COLO668 (cell line): ENCODE data around the gene AMN1.
"Not testable (repeated sequence)": the region's sequence is repeated elsewhere in the genome, so short reads cannot be mapped to it uniquely, and the experiment has no call there.

Source experiments
- DNase-seq: peaks from one replicate; lab custom pipeline; 2025; ENCODE audit not compliant: unreplicated experiment; lab: John Stamatoyannopoulos, UW

Gene AMN1

GRCh38 chr12:31728917-31729640 is at the start of gene AMN1:
Gene AMN1, minus strand, starts transcription at chr12:31729021. Its CDS starts 13 bp downstream, at chr12:31729008.
- DNase-seq: peak; percentile 97

- no peak for DNase-seq
Observed at GRCh38 chr12:31773867-31774266, 45.0 kb upstream of the AMN1 start.

GRCh38 chr12:31773223-31773750 is 44.5 kb upstream of the AMN1 start:
- peak; percentile 19 for DNase-seq

DNA sequence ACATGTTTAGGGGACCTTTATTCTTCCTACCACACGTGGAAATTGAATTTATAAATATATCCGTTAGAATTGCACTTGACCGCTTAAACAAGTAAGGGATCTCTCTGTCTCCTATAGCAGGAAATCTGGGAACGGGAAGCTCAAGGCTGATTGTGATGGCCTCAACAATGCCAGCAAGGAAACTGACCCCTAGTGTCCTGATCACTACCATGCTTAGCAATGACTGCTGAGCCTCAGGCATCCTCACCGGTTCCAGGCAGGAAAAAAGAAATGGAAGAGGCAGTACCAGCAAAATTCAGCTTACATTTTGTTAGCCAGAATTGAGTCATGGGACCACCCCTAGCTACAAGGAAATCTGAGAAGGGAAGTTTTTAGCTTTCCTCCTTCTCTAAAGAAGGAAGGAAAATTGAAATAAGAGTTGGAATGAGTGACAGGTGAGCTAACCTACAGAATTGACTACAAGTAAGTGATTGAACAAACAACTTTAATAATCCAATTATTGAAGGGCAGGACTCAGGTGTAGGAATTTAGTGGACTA is 43.9 kb upstream of the AMN1 start:
- DNase-seq: no peak

- no peak for DNase-seq
Observed at GRCh38 chr12:31772186-31772585, 43.4 kb upstream of the AMN1 start.

DNA sequence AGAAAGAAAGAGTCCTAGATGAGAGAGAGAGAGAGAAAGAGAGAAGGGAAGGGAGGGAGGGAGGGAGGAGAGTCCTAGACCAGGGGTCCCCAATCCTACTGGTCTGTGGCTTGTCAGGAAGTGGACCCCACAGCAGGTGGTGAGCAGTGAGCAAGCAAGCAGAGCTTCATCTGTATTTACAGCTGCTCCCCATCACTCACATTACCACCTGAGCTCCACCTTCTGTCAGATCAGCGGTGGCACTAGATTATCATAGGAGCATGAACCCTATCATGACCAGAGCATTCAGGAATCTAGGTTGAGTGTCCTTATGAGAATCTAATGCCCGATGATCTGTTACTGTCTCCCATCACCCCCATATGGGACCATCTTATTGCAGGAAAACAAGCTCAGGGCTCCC is 39.2 kb upstream of the AMN1 start:
- peak; percentile 26 for DNase-seq

DNA sequence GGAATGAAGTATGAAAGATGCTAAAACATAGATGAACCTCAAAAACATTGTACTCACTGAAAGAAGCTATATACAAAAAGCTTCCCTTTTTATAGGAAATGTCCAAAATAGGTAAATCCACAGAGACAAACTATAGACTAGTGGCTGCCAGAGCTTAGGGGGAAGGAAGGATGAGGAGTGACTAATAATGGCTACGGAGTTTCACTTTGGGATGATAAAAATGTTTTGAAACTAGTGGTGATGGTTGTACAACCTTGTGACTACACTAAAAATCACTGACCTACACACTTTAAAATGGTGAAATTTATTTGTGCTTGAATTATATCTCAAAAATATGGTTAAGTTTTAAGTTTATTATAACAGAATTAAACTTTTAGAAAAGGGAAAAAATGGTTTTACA is 37.1 kb upstream of the AMN1 start:
- no peak for DNase-seq

GRCh38 chr12:31759632-31760459 is 31.0 kb upstream of the AMN1 start:
- no peak for DNase-seq

DNA sequence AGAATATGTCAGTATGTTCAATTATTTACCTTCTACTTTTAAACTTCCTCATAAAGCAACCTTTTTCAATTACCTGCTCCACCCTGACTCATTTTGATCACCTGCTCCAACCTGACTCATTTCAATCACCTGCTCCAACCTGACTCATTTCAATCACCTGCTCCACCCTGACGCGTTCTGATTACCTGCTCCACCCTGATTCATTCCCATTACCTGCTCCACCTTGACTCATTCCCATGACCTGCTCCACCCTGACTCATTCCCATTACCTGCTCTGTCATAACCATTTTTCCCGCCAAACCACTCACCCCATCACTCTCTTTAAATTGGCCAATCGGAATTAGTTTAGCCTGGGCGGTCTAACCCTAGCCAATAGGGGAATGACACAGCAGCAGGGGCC is 29.5 kb upstream of the AMN1 start:
- DNase-seq: peak; percentile 13

DNA sequence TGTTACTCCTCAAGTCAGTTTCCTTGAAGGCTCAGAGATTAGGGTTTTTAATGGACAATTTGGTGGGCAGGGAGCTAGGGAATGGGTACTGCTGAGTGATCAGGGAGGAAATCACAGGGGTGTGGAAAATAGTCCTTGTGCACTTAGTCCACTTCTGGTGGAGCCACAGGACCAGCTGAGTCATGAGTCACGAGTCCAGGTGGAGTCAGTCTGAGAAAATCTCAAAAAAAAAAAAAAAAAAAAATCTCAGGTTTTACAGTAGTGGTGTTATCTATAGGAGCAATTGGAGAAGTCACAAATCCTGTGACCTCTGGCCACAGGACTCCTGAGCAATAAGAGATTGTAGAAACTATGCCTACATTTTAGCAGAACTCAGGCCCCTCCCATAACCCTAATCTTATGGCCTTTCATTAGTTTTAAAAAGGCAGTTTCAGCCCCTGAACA is 28.2 kb upstream of the AMN1 start:
- no peak for DNase-seq

GRCh38 chr12:31752450-31752849 is 23.6 kb upstream of the AMN1 start:
- no peak for DNase-seq

DNA sequence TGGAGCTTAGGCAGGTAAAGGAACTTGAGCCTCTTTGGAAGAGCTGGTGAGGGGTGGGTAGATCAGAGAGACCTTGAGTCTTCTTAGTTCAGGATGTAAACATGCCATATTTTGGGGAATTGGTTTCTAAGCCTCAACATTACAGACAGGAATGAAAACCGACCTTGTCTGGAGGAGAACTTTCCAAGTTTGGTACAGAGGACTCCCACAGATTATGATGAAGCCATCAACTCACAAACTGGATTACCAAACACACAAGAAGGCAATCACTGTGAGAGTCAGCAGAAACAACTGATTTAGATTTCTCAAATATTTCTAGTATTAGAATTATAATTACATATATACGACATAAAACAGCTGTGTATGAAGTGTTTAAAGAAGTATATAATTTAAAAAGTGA is 22.3 kb upstream of the AMN1 start:
- DNase-seq: no peak

- no peak for DNase-seq
Observed at GRCh38 chr12:31750747-31751039, 21.9 kb upstream of the AMN1 start.

GRCh38 chr12:31749024-31749704 is 20.3 kb upstream of the AMN1 start:
- peak; percentile 82 for DNase-seq

GRCh38 chr12:31745242-31745641 is 16.4 kb upstream of the AMN1 start:
- DNase-seq: no peak

DNA sequence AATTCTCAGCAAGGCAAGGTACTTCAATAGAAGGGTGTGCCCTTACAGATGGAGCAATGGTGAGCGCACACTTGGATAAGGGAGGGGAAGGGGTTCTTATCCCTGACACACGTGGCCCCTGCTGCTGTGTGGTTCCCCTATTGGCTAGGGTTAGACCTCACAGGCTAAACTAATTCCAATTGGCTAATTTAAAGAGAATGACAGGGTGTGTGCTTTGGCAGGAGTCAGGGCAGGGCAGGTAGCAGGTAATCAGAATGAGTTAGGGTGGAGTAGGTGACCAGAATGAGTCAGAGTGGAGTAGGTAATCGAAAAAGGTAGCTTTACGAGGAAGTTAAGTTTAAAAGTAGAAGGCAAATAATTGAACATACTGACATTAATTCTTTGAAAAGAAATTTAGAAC is 15.5 kb upstream of the AMN1 start:
- DNase-seq: not testable (repeated sequence)

GRCh38 chr12:31742891-31743290 is 14.1 kb upstream of the AMN1 start:
- DNase-seq: no peak

GRCh38 chr12:31740628-31741027 is 11.8 kb upstream of the AMN1 start:
- no peak for DNase-seq

DNA sequence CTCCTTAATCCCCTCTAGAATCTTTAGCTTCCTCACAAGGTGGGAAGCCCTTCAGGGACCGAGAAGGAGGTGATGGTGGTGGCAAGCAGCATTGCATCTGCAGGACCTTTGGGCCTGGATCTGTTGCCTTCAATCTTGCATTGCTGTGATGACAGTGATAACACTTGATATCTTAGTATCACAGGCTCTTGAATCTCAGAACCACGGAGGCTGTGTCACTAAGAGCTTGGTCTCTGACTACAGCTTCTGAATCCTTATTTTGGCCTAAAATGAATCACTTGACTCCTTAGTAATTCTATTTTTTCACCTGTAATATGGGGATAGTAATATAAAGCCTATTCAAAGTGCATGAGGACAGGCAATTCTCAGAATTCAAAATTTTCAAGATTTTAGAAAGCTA is 8.9 kb upstream of the AMN1 start:
- no peak for DNase-seq

DNA sequence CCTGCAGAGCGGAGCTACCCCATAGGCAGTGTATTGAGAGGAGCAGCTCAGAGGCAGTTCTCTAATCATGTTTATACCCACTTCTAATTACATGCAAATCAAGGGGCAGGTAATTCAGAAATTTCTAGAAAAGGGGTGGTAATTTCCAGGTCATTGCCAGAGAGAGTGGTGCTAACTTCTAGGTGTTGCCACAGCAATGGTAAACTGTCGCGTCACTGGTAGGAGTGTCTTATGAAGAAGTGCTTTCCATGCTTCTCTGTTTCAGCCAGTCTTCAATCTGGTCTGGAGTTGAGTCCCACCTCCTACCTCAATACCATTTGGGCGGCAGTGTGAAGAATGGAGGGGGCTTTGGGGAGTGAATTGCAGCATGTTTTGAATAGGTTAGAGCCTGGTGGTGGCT is 8.5 kb upstream of the AMN1 start:
- no peak for DNase-seq

DNA sequence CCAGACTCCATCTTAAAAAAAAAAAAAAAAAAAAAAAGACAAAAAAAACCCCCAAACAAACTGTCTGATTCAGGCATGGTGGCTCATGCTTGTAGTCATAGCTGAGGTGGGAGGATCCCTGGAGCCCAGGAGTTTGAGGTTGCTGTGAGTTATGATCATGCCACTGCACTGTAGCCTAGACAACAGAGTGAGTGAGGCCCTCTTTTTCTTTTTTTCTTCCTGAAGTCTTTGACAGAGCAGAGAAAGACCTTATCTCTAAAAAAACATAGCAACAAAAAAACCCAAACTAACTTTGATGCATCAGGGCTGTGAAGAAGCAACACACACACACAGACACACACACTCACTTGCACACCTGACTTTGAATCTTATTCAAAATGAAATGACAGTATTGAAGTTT is 7.7 kb upstream of the AMN1 start:
- no peak for DNase-seq
